ENCODE measurements around the gene BEND5. TPM values are rescaled to one million over a fixed set of nuclear protein-coding genes. Genes with fewer than 3 reads are reported as not detected.

The BEND5 gene
- polyA plus RNA-seq, 3 donors = 0.13 TPM; not detected in 2

DNA sequence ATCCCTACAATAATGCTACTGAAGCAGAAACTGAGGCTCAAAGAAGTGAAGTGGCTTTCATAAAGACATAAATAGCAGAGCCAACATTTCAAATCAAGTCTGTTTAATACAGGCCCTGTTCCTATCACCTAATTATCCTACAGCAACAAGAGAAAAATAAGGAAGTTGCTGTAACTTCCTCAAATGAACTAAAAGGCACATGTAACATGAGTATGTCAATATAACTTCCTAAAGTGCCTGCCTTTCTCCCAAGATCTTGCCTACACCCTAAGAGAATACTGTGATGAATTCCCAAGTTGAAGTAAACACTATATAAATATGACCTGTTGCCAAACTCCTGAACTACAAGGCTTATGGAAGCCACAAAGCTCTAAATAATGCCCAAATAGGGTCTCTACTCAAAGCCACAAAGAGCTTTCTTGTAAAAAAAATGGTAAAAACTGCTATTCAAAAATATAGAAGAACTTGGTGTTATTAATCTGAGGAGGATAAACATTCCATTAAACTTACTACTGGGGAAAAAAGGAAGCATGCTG is 8.6 kb downstream of the BEND5 start:
- H3K9me3 ChIP-seq (replicated peaks in 1 of 2; ENCODE audit: control insufficient read depth in 1 of 2, insufficient read depth in 1 of 2, low read length in 2 of 2) = peaks cover 5 to 7% of the 10 kb centered on the region in 2 donors
- Mint-ChIP-seq H3K27ac (peak overlapping the region in 4 of 7 donors; percentile 51 to 70 (median 60)), H3K27me3 (ENCODE audit: low read depth in 3 of 3) (no peaks in the 10 kb centered on the region), H3K9me3 (peaks cover 3 to 13% (median 6%) of the 10 kb centered on the region in 7 donors), H3K4me1 (peaks cover 9% of the 10 kb centered on the region), H3K36me3 (peaks cover 0 to 11% of the 10 kb centered on the region in 2 donors), H3K4me3 (no peak overlapping the region)
- no peaks in the 10 kb centered on the region for H3K36me3 ChIP-seq (replicated peaks in 1 of 2; ENCODE audit: control insufficient read depth in 1 of 2, insufficient read depth in 2 of 2, low read length in 2 of 2)
- peak overlapping the region in 1 of 2 donors; percentile 27 for H3K27ac ChIP-seq (ENCODE audit: low read depth in 1 of 2, low read length in 2 of 2)
- H3K4me2 ChIP-seq (replicated peaks; ENCODE audit: extremely low read depth, low read length, poor library complexity, severe bottlenecking) = no peak overlapping the region
- no peak overlapping the region for H3K4me3 ChIP-seq (replicated peaks in 1 of 3; ENCODE audit: low read depth in 2 of 3, low read length in 3 of 3)
- no peaks in the 10 kb centered on the region for H3K79me2 ChIP-seq (ENCODE audit: insufficient read depth, low read length)
- peaks cover 5 to 6% of the 10 kb centered on the region in 2 donors for H3K4me1 ChIP-seq (ENCODE audit: control insufficient read depth in 1 of 2, insufficient read depth in 2 of 2, low read length in 2 of 2)
- intact Hi-C loops (cut with micrococcal nuclease) = no loop called here
- no peaks in the 10 kb centered on the region for H4K20me1 ChIP-seq (ENCODE audit: insufficient read depth, low read length)
- no peak overlapping the region for H2AFZ ChIP-seq (ENCODE audit: insufficient read depth, low read depth, low read length, poor library complexity, severe bottlenecking)
- peak; percentile 18 to 52 (median 50) for DNase-seq
- no peak for TF ChIP-seq CTCF (IDR thresholded peaks at IDR 0.05)
- H3K9ac ChIP-seq (ENCODE audit: insufficient read depth, low read length, poor library complexity, severe bottlenecking) = no peak overlapping the region
- H3K27me3 ChIP-seq (ENCODE audit: control insufficient read depth in 2 of 2, insufficient read depth in 2 of 2, low read length in 2 of 2) = no peaks in the 10 kb centered on the region

- Histone ChIP-seq H3K27me3 (ENCODE audit: control insufficient read depth in 2 of 2, insufficient read depth in 2 of 2, low read length in 2 of 2) (no peaks in the 10 kb centered on the region), H3K36me3 (replicated peaks in 1 of 2; ENCODE audit: control insufficient read depth in 1 of 2, insufficient read depth in 2 of 2, low read length in 2 of 2) (no peaks in the 10 kb centered on the region), H3K9me3 (replicated peaks in 1 of 2; ENCODE audit: control insufficient read depth in 1 of 2, insufficient read depth in 1 of 2, low read length in 2 of 2) (peaks cover 5 to 7% of the 10 kb centered on the region in 2 donors), H3K79me2 (ENCODE audit: insufficient read depth, low read length) (no peaks in the 10 kb centered on the region), H3K4me2 (replicated peaks; ENCODE audit: extremely low read depth, low read length, poor library complexity, severe bottlenecking) (no peak overlapping the region), H2AFZ (ENCODE audit: insufficient read depth, low read depth, low read length, poor library complexity, severe bottlenecking) (no peak overlapping the region), H4K20me1 (ENCODE audit: insufficient read depth, low read length) (no peaks in the 10 kb centered on the region), H3K9ac (ENCODE audit: insufficient read depth, low read length, poor library complexity, severe bottlenecking) (no peak overlapping the region), H3K4me3 (replicated peaks in 1 of 3; ENCODE audit: low read depth in 2 of 3, low read length in 3 of 3) (no peak overlapping the region), H3K4me1 (ENCODE audit: control insufficient read depth in 1 of 2, insufficient read depth in 2 of 2, low read length in 2 of 2) (peaks cover 5 to 6% of the 10 kb centered on the region in 2 donors), H3K27ac (ENCODE audit: low read depth in 1 of 2, low read length in 2 of 2) (no peak overlapping the region)
- H3K27ac Mint-ChIP-seq = no peak overlapping the region
- intact Hi-C loops (cut with micrococcal nuclease) = no loop called here
- WGBS (ENCODE audit: insufficient coverage) = no CpG with 5 or more reads among the region's 1 CpG
- DNase-seq = no peak
- peaks cover 0 to 7% of the 10 kb centered on the region in 2 donors for H3K36me3 Mint-ChIP-seq
- peaks cover 13% of the 10 kb centered on the region for H3K4me1 Mint-ChIP-seq
- peaks cover 3 to 13% (median 6%) of the 10 kb centered on the region in 7 donors for H3K9me3 Mint-ChIP-seq
- no peak for TF ChIP-seq CTCF (IDR thresholded peaks at IDR 0.05)
- no peak overlapping the region for H3K4me3 Mint-ChIP-seq
- H3K27me3 Mint-ChIP-seq (ENCODE audit: low read depth in 3 of 3) = no peaks in the 10 kb centered on the region
These were observed 11.4 kb downstream of the BEND5 start for GRCh38 chr1:48765335-48765734.

All from CD14-positive monocyte (primary cell).